Pancreas (tissue), 10 donors: ENCODE data around the gene PIP5K1B. TPM values are rescaled to one million over a fixed set of nuclear protein-coding genes. Genes with fewer than 3 reads are reported as not detected.

Experiments
- ATAC-seq, 4 donors: fragments of 200-7000 bp; cut with Tn5 transposase; one replicate each; pipeline versions ENCODE4 v1.8.0 to v1.9.1; 2020; ENCODE audit warnings: mild to moderate bottlenecking in 4 of 4, moderate library complexity in 4 of 4
- DNase-seq, 6 donors: peaks; one replicate each; pipeline ENCODE4 v3.0.0-alpha.2; 2020
- FAIRE-seq: peaks from 2 replicates; lab custom pipeline; 2012; peaks lifted over from hg19 to GRCh38; lab: Jason Lieb, UNC
- H3K27ac ChIP-seq, 4 donors: fragments of 200-600 bp; sonication (generic); 1 replicate in 3 of 4; 2 replicates in 1 of 4; pipeline versions ENCODE4 v1.5.0 to v1.8.0; 2020
- H3K27me3 ChIP-seq, 4 donors: fragments of 200-600 bp; one replicate each; pipeline ENCODE4 v1.8.0; 2021
- H3K36me3 ChIP-seq, 3 donors: fragments of 200-600 bp; sonication (generic) in 1 of 3; one replicate each; pipeline versions ENCODE4 v1.5.0 to v1.8.0; 2020 to 2021
- H3K4me1 ChIP-seq, 3 donors: fragments of 200-600 bp; one replicate each; pipeline ENCODE4 v1.8.0; 2021
- H3K4me3 ChIP-seq, 4 donors: fragments of 200-600 bp; sonication (generic) in 2 of 4; one replicate each; pipeline versions ENCODE4 v1.5.0 to v1.8.0; 2020 to 2021
- H3K9me3 ChIP-seq, 4 donors: fragments of 200-600 bp; one replicate each; pipeline ENCODE4 v1.8.0; 2021
- CTCF ChIP-seq, 4 donors: fragments of 200-600 bp; sonication (generic) in 3 of 4; IDR thresholded peaks; one replicate each; pipeline versions ENCODE4 v1.5.0 to v1.8.0; 2021; ENCODE audit warnings: antibody characterized with exemption in 4 of 4
- WGBS, 2 donors: extraction: QIAGEN DNeasy Blood & Tissue Kit; methylation state at CpG; one replicate each; pipeline ENCODE4 v1.1.7; 2013; 5-methylcytosine and 5-hydroxymethylcytosine counted together
- intact Hi-C, 3 donors: fragments of 100-400 bp; cut with DNase I; formaldehyde crosslinking; loops; one replicate each; pipeline versions ENCODE4 v1.11.1 to v1.14.2; 2022
- polyA plus RNA-seq, 2 donors: library from polyadenylated mRNA; stranded (reverse); fragments of 200-250 nt; gene quantifications; one replicate each; pipeline ENCODE4 v1.2.3, GENCODE V29; 2013
- total RNA-seq, 6 donors: library from RNA; stranded (reverse); fragmentation: NEBNext Ultra II Directional in 4 of 6; extraction: Animal tissue kit (Norgen Biotek cat#: 25700) in 4 of 6; gene quantifications; one replicate each; pipeline versions ENCODE4 v1.2.1 to v1.2.4, GENCODE V29; 2021 to 2023
- donor health status: healthy with polysubstance abuse.
- donor health status: DM: no; HTN: no; CAD: no; lungs with moderate emphysema.
- donor health status: DM: no; HTN: no; CAD: no.
- donor health status: control.
- donor health status: control.
- donor health status: Bipolar disorder and iron deficiency.
- donor health status: DM: yes; HTN: yes; CAD: no.
- donor health status: DM: no; HTN: no; CAD: no.
- donor health status: DM: no; HTN: no; CAD: no.
- donor health status: DM: yes; HTN: yes; CAD: no.

The PIP5K1B gene
- total and polyA plus RNA-seq, 8 donors: 1.3 to 6.9 (median 6.2) TPM

GRCh38 chr9:68728731-68729130, 23.7 kb downstream of the PIP5K1B start:
- TF ChIP-seq CTCF (IDR thresholded peaks at IDR 0.05): no peak
- DNase-seq: no peak
- peaks cover 0 to 13% (median 11%) of the 10 kb centered on the region in 3 donors for H3K4me1 ChIP-seq
- no peak overlapping the region for H3K27ac ChIP-seq
- WGBS, 2 donors: 92 to 93% methylated on average over 1 of the region's 1 CpG
- no peak for ATAC-seq
- no peak for FAIRE-seq
- no peaks in the 10 kb centered on the region for H3K9me3 ChIP-seq
- H3K36me3 ChIP-seq: no peaks in the 10 kb centered on the region
- H3K4me3 ChIP-seq: no peak overlapping the region
- intact Hi-C loops: no loop called here
- no peaks in the 10 kb centered on the region for H3K27me3 ChIP-seq

- 58 to 79% methylated on average over 2 of the region's 2 CpGs for WGBS, 2 donors
- no peak overlapping the region for H3K27ac ChIP-seq
Observed at GRCh38 chr9:68730570-68731235, 25.7 kb downstream of the PIP5K1B start.

GRCh38 chr9:68731857-68732256, 26.8 kb downstream of the PIP5K1B start:
- H3K27me3 ChIP-seq: no peaks in the 10 kb centered on the region
- H3K27ac ChIP-seq: no peak overlapping the region
- DNase-seq: no peak
- no peaks in the 10 kb centered on the region for H3K9me3 ChIP-seq
- ATAC-seq: peak in 1 of 4 donors; percentile 18
- peaks cover 0 to 13% (median 11%) of the 10 kb centered on the region in 3 donors for H3K4me1 ChIP-seq
- TF ChIP-seq CTCF (IDR thresholded peaks at IDR 0.05): no peak
- 66 to 69% methylated on average over 5 of the region's 5 CpGs for WGBS, 2 donors
- FAIRE-seq: no peak
- no peaks in the 10 kb centered on the region for H3K36me3 ChIP-seq
- intact Hi-C loops: no loop called here
- no peak overlapping the region for H3K4me3 ChIP-seq

More at GRCh38 chr9:68730570-68731235, 25.7 kb downstream of the PIP5K1B start:
- no peak overlapping the region for H3K4me3 ChIP-seq
- FAIRE-seq (peak; percentile 51), ATAC-seq (peak; percentile 55 to 78 (median 66)), DNase-seq (no peak)
- no peaks in the 10 kb centered on the region for H3K36me3 ChIP-seq
- TF ChIP-seq CTCF (IDR thresholded peaks at IDR 0.05): no peak
- intact Hi-C loops: no loop called here
- peaks cover 0 to 13% (median 11%) of the 10 kb centered on the region in 3 donors for H3K4me1 ChIP-seq
- H3K27me3 ChIP-seq: no peaks in the 10 kb centered on the region
- H3K9me3 ChIP-seq: no peaks in the 10 kb centered on the region

GRCh38 chr9:68732405-68733020, 27.5 kb downstream of the PIP5K1B start:
- Histone ChIP-seq H3K27me3 (no peaks in the 10 kb centered on the region), H3K4me1 (peaks cover 0 to 13% (median 11%) of the 10 kb centered on the region in 3 donors), H3K27ac (no peak overlapping the region), H3K4me3 (no peak overlapping the region), H3K9me3 (no peaks in the 10 kb centered on the region), H3K36me3 (no peaks in the 10 kb centered on the region)
- intact Hi-C loops: no loop called here
- ATAC-seq (no peak), DNase-seq (no peak), FAIRE-seq (no peak)
- no peak for TF ChIP-seq CTCF (IDR thresholded peaks at IDR 0.05)
- 77 to 79% methylated on average over 11 of the region's 11 CpGs for WGBS, 2 donors

- no peak for ATAC-seq
- Histone ChIP-seq H3K36me3 (no peaks in the 10 kb centered on the region), H3K27ac (no peak overlapping the region), H3K4me1 (peaks cover 0 to 13% (median 11%) of the 10 kb centered on the region in 3 donors), H3K27me3 (no peaks in the 10 kb centered on the region), H3K9me3 (no peaks in the 10 kb centered on the region), H3K4me3 (no peak overlapping the region)
- intact Hi-C loops: no loop called here
- FAIRE-seq: no peak
- no peak for TF ChIP-seq CTCF (IDR thresholded peaks at IDR 0.05)
- 85 to 87% methylated on average over 5 of the region's 5 CpGs for WGBS, 2 donors
- DNase-seq: no peak
Observed at GRCh38 chr9:68733021-68733405, 28.0 kb downstream of the PIP5K1B start.
